Tibial artery (tissue), 4 donors: ENCODE results near the gene MALRD1.

Experiments used
- DNase-seq, 2 donors: peaks; one replicate each; pipeline ENCODE4 v3.0.0-alpha.2; 2019
- H3K27ac ChIP-seq, 2 donors: fragments of 200-600 bp; sonication (generic) in 1 of 2; 1 replicate in 1 of 2; 2 replicates in 1 of 2; pipeline ENCODE4 v1.5.1; 2018 to 2019; ENCODE audit warnings: mild to moderate bottlenecking in 1 of 2
- H3K27me3 ChIP-seq, 2 donors: fragments of 200-600 bp; sonication (generic) in 1 of 2; one replicate each; pipeline versions ENCODE4 v1.5.1 to v1.6.0; 2016 to 2019
- H3K36me3 ChIP-seq, 3 donors: fragments of 200-600 bp; sonication (generic) in 2 of 3; one replicate each; pipeline ENCODE4 v1.5.1; 2016 to 2019; ENCODE audit warnings: mild to moderate bottlenecking in 2 of 3
- H3K4me1 ChIP-seq, 4 donors: fragments of 200-600 bp; sonication (generic) in 2 of 4; 1 replicate in 3 of 4; 2 replicates in 1 of 4; pipeline ENCODE4 v1.5.1; 2016 to 2019
- H3K4me3 ChIP-seq, 2 donors: fragments of 200-600 bp; sonication (generic) in 1 of 2; 1 replicate in 1 of 2; 2 replicates in 1 of 2; pipeline ENCODE4 v1.5.1; 2018 to 2019; ENCODE audit warnings: mild to moderate bottlenecking in 2 of 2
- H3K9me3 ChIP-seq, 3 donors: fragments of 200-600 bp; sonication (generic) in 1 of 3; one replicate each; pipeline ENCODE4 v1.5.1; 2016 to 2019
- CTCF ChIP-seq, 2 experiments: fragments of 200-600 bp in 1 of 2; fragments of 450-650 bp in 1 of 2; IDR thresholded peaks; one replicate each; pipeline ENCODE4 v1.5.1; 2017 to 2019; ENCODE audit warnings: antibody characterized with exemption in 2 of 2, mild to moderate bottlenecking in 1 of 2, moderate library complexity in 1 of 2
- intact Hi-C: fragments of 100-400 bp; cut with DNase I; formaldehyde crosslinking; loops from one replicate; pipeline ENCODE4 v1.15.0; 2023; ENCODE audit warnings: low total_unique reads

The MALRD1 gene

GRCh38 chr10:19719284-19719683 is 670.7 kb downstream of the MALRD1 start:
- peaks cover 0 to 3% (median 1%) of the 10 kb centered on the region in 4 donors for H3K4me1 ChIP-seq
- H3K4me3 ChIP-seq = peak overlapping the region in 1 of 2 donors; percentile 2
- no peak for TF ChIP-seq CTCF (IDR thresholded peaks at IDR 0.05)
- H3K27ac ChIP-seq = peak overlapping the region in 1 of 2 donors; percentile 17
- DNase-seq = no peak
- H3K27me3 ChIP-seq = no peaks in the 10 kb centered on the region
- no peaks in the 10 kb centered on the region for H3K36me3 ChIP-seq
- no peaks in the 10 kb centered on the region for H3K9me3 ChIP-seq
- intact Hi-C loops = no loop called here

- Histone ChIP-seq H3K9me3 (no peaks in the 10 kb centered on the region), H3K36me3 (no peaks in the 10 kb centered on the region), H3K27me3 (no peaks in the 10 kb centered on the region), H3K4me1 (peaks cover 0 to 3% (median under 1%) of the 10 kb centered on the region in 4 donors), H3K27ac (no peak overlapping the region), H3K4me3 (no peak overlapping the region)
- TF ChIP-seq CTCF (IDR thresholded peaks at IDR 0.05) = no peak
- intact Hi-C loops = no loop called here
- DNase-seq = no peak
Observed at GRCh38 chr10:19724287-19724686, 675.7 kb downstream of the MALRD1 start.

GRCh38 chr10:19728376-19728775 is 679.8 kb downstream of the MALRD1 start:
- no peak overlapping the region for H3K27ac ChIP-seq
- H3K27me3 ChIP-seq = no peaks in the 10 kb centered on the region
- no peak for DNase-seq
- no peak overlapping the region for H3K4me3 ChIP-seq
- H3K9me3 ChIP-seq = no peaks in the 10 kb centered on the region
- intact Hi-C loops = no loop called here
- TF ChIP-seq CTCF (IDR thresholded peaks at IDR 0.05) = no peak
- no peaks in the 10 kb centered on the region for H3K36me3 ChIP-seq
- no peaks in the 10 kb centered on the region for H3K4me1 ChIP-seq

- TF ChIP-seq CTCF (IDR thresholded peaks at IDR 0.05) = no peak
- H3K4me1 ChIP-seq = no peaks in the 10 kb centered on the region
- H3K9me3 ChIP-seq = no peaks in the 10 kb centered on the region
- H3K27me3 ChIP-seq = no peaks in the 10 kb centered on the region
- intact Hi-C loops = no loop called here
- DNase-seq = no peak
- no peaks in the 10 kb centered on the region for H3K36me3 ChIP-seq
- no peak overlapping the region for H3K4me3 ChIP-seq
- H3K27ac ChIP-seq = no peak overlapping the region
Observed at GRCh38 chr10:19728964-19729363, 680.4 kb downstream of the MALRD1 start.

- Histone ChIP-seq H3K4me1 (no peaks in the 10 kb centered on the region), H3K27ac (no peak overlapping the region), H3K9me3 (no peaks in the 10 kb centered on the region), H3K27me3 (no peaks in the 10 kb centered on the region), H3K36me3 (no peaks in the 10 kb centered on the region), H3K4me3 (no peak overlapping the region)
- DNase-seq = no peak
- intact Hi-C loops = no loop called here
- TF ChIP-seq CTCF (IDR thresholded peaks at IDR 0.05) = no peak
Observed at GRCh38 chr10:19730167-19730906, 681.7 kb downstream of the MALRD1 start.

- Histone ChIP-seq H3K9me3 (no peaks in the 10 kb centered on the region), H3K27me3 (no peaks in the 10 kb centered on the region), H3K4me3 (no peak overlapping the region), H3K4me1 (no peaks in the 10 kb centered on the region), H3K27ac (no peak overlapping the region), H3K36me3 (no peaks in the 10 kb centered on the region)
- TF ChIP-seq CTCF (IDR thresholded peaks at IDR 0.05) = no peak
- no peak for DNase-seq
- intact Hi-C loops = no loop called here
Observed at GRCh38 chr10:19730907-19731217, 682.3 kb downstream of the MALRD1 start.
